GM18505 (cell line): Measurements from ENCODE around the gene NUDT9.

Experiments used
- ATAC-seq: cut with Tn5 transposase; IDR thresholded peaks from one replicate; pipeline ENCODE4 v1.9.1; 2021; ENCODE audit not compliant: unreplicated experiment
- POLR2A ChIP-seq: IDR thresholded peaks from 4 replicates; pipeline ENCODE4 v1.6.1; 2011; ENCODE audit warnings: borderline replicate concordance; ENCODE audit not compliant: insufficient read depth, insufficient read length; ENCODE audit errors: extremely low read depth

The NUDT9 gene

DNA sequence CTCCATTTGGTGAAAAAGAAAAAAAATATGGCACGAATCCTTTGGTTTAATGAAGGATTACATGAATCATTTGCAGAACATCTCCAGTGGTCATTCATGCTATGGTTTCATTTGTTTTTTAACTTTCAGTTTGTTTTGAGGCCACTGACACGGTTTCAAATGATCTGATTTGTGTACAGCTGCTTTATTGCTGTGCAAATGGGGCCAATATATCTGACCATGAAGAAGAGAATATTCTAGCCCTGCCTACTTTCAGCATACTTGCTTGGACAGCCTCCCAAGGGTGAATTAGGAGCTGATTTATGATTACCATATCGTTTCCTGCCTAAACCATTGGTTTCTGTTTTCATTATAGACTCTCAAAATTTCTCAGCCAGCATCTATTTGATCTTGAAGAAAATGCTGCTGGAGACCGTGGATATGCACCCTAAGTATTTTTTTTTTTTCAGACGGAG lies 76.1 kb downstream of the NUDT9 start:
- ATAC-seq, result peak; percentile 44
- no peak for TF ChIP-seq POLR2A

DNA sequence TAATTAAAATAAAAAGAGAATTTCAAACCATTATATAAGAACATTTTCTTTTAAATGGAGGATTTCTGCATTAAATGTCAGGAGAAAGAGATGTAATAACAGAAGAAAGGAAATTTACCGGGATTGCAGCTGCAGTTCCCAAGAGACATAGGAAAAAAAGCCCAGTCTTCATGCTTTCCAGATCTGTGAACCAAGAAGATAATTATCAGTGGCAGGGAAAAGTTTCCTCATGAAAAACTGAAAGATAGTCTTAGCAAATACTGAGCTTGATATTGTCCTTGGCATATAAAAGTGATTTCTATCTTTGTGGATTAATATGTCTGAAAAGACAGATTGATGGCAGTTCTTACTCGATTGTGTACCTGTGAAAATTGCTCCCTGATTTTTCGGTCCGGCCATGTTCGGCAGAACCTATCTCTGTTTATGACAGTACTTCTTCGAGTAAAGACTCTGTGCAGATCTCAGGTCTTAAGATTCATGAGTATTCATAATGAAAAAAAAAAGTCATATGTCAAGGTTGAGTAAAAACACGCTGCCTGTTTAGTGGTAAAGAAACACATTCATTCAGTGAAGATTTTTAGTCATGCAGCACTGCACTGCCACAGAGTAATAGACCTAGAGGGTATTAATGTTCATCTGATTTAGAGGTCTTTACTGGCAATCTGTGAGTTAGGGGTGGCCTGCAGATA lies 77.2 kb downstream of the NUDT9 start:
- TF ChIP-seq POLR2A, result no peak

DNA sequence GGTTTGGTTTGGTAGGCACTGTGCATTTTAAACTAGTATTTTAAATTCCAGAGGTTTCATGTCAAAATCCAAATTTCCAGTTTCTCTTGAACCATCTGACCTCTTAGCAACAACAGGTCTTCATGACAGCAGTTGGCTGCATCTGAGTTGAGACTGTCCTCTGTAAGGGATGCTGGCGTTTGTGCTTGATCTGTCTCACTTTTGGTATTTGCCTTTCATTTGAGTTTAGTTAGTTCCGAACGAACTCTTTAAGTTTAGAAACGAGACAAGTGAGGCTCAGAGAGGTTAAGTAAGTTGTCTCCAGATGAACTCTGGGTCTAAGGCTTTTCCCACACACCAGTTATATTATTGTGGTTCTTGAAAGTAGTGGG lies 77.7 kb downstream of the NUDT9 start:
- ATAC-seq, result peak; percentile 56
- TF ChIP-seq POLR2A, result no peak

More for the DNA sequence above, 77.2 kb downstream of the NUDT9 start:
- peak; percentile 85 for ATAC-seq

DNA sequence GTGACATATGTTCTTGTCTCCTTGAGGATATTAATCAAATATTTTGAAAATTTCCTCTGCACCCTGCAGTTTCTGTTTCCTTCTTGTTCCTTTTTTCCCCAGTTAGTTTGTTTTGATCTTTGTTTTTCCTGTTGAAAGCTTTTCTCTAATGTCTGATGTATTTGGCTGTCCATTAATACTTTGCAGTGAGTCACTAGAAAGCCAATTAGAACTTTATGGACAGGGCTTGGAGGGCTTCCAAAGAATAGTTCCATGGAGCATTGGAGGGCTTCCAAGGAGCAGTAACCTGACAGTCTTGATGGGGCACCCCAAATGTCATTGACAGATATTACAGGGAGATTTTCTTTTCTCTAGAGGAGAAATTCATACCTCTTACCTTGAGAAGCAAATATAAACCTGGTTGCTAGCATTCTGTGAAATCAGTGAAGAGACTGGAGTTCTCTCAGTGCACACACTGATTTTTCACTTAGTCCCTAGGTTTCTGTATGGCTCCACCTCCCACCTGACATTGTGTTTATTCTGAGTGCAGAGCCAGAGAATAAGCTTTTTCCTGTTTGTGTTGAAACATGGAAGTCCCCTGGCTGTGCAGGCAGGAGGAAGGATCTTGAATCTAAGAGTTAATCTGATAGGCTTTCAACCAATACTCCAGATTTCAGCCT lies 80.3 kb downstream of the NUDT9 start:
- ATAC-seq, result no peak
- TF ChIP-seq POLR2A, result no peak

DNA sequence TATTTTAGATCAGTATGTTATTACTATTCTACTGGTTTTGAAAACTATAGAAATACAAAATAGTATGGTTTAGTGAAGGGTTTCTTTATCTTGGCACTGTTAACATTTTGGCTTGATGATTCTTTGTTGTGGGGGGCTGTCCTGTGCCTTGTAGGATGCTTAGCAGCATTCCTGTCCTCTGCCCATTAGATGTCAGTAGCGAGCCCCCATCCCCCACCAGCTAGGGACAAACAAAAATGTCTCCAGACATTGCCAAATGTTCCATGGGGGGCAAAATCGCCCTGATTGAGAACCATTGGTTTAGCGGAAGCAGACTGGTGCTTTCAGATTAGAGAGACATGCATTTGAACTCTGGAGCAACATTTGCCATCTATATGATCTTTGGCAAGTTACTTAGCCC lies 83.5 kb downstream of the NUDT9 start:
- TF ChIP-seq POLR2A, result no peak
- no peak for ATAC-seq

DNA sequence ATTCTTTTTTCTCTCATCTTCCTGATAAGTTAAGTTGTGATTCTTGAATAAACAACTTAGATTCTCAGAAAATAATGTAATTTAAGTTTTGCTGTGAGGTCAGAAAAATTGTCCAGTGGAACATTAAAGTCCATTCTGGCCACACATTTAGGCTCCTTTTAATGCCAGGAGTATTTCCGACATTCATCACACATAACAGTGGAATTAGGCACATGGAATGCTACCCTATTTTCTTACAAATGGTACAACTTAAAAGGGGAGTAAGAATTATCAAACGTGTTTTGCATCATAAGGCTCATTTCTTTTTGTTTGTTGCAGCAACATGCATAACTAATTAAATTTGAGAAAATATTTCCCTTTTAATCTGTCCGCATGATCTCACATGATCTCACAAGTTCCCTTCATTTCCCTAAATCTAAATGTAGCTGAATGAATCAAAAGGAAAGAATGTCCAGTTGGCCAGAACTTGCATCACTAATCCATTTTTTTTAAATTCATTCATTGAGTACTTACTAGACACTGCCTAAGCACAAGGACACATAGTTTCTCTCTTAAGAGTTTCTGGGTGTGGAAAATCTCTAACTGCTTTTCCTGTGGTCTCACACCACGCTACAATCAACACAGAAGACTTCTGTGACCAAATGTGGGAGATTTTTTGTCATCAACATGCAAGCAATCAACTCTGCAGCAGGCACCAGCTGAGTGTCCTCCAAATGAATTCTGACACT lies 84.8 kb downstream of the NUDT9 start:
- no peak for TF ChIP-seq POLR2A

More for the DNA sequence above, 84.8 kb downstream of the NUDT9 start:
- ATAC-seq, result no peak
